Skeletal muscle cell (primary cell): Measurements from ENCODE around the gene LLGL1.

Source experiments
- DNase-seq: peaks from one replicate; pipeline ENCODE4 v3.0.0-alpha.2; 2010; ENCODE audit warnings: low read depth
- H3K4me3 ChIP-seq: 2 replicates; pipeline ENCODE4 v1.5.1; 2011; ENCODE audit warnings: low read depth, mild to moderate bottlenecking, control low read depth, low read length, moderate library complexity

Gene LLGL1

DNA sequence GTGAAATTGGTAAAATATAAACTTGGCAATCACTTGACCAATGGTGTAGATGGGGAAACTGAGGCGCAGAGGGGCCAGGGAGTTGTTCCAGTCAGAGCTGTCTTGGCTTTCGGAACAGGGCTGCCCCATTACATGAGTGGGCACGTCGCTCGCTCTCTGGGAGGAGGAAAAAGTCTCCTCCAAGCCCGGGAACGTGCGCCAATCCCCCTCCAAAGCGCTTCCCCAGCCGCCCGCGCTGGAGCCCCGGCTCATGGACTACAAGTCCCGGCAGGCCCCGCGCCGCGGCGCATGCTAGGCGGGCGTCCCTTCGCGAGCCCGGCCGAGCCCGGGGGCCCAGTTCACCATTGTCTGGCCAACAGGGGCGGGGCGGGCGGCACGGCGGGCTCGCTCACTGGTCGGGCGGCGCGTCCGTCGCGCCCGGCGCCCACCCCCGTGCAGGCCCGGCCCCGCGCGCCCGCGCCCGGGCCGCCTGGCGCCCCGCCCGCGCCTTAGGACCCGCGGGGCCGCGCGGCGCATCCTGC lies at the start of gene LLGL1:
Gene LLGL1, plus strand, starts transcription at position 515 of the 521 bp plus-strand sequence. CDS start 48 bp downstream, outside the sequence.
- peak within 1 kb of the TSS; percentile 74 for H3K4me3 ChIP-seq
- DNase-seq, result peak; percentile 83

DNA sequence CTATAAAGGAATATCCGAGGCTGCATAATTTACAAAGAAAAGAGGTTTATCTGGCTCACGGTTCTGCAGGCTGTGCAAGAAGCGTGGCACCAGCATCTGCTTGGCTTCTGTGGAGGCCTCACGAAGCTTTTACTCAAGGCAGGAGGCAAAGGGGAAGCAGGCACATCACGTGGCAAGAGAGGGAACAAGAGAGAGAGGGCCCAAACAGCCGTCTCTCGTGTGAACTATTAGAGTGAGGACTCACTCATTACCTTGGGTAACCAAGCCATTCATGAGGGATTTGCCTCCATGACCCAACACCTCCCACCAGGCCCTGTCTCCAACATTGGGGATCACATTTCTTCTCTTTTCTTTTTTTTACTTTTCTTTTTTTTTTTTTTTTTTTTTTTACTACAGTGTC lies 49.3 kb upstream of the LLGL1 start:
- no peak overlapping the region for H3K4me3 ChIP-seq
- DNase-seq, result no peak

DNA sequence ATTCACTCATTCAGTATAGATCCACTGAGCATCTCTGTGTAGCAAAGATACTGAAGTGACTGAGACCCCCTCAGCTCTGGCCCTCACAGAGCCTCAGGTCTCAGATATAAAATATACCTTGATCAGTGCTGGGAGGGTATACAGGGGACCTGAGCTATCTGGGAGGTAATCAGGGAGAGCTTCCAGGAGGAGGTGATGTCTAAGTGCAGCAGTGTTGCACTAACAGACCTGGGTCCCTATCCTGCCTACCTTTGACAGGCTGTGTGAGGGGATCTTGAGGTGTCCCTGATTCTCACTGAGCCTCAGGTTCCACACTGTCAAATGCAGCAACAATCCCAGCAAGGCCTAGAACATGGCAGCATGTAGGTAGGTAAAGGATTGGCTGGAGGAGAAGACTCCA lies 48.3 kb upstream of the LLGL1 start:
- DNase-seq, result no peak
- no peak overlapping the region for H3K4me3 ChIP-seq

DNA sequence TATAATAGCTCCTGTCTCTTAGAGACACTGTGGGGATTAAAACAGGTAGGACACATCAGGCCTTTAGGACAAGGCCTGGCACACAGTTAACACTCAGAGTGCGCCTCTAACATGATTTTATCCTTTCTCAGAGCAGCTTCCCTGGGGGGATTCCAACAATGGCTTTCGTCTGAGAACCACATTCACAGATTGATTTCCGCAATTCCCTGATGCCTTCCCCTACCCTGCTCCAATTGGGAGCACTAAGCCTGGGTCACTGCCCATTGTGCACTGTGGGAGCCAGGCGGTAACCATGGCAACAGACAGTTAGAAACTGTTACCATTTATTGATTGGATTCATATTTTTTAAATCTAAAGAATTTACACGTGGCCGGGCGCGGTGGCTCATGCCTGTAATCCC lies 47.7 kb upstream of the LLGL1 start:
- H3K4me3 ChIP-seq, result no peak overlapping the region
- no peak for DNase-seq

DNA sequence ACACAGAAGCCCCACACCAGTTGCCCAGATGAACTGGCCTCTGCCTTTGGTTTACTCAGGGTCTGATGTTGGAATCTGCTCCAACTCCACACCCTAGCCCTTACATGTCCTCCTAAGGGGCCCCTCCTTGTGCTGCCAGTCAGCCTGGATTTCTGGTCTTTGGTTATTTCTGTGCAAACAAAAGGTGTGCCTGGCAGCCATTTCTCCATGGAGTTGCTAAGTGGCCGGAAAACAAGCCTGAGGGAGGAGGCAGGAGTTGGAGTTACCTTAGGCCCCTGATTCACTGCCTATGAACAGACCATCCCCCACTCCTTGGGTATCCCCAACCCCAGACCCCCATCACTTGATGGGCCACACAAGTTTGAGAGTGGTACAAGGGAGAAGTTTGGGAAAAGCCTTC lies 46.2 kb upstream of the LLGL1 start:
- no peak for DNase-seq
- no peak overlapping the region for H3K4me3 ChIP-seq

DNA sequence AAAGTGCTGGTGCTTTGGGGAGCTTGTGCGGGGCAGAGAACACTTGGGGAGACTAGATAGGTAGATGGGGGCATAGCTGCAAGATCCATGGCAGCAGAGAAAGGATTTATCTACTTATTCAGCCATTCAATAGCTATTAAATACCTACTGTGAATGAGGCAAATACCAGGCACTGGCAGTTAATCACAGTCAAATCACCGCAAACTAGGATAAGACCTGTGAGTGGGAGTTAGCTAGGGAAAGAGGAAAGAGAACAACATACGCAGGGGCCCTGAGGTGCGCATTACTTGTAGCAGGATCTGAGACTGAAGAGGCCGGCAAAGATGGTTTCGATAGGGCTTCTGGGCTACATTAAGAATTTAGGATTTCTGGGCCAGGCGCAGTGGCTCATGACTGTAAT lies 45.6 kb upstream of the LLGL1 start:
- DNase-seq, result no peak
- H3K4me3 ChIP-seq, result no peak overlapping the region

DNA sequence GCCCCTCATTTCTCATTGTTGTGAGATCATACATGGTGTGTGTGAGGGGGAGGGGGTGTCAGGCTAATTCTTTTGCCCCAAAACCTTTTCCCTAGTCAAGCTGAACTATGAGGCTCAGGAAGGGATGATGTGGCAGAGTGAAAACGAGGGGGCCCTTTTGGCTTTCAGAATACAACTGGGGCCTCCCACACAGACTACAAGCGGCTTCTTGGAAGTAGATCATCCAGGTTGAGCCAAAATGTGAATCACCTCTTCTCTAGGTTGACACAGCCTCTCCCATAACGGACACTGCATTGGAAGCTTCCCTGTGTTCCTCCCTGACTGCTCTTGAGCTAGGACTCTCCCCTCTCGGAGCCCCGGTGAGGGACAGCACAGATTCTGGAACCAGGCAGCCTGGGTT lies 44.1 kb upstream of the LLGL1 start:
- peak; percentile 65 for DNase-seq
- no peak overlapping the region for H3K4me3 ChIP-seq

DNA sequence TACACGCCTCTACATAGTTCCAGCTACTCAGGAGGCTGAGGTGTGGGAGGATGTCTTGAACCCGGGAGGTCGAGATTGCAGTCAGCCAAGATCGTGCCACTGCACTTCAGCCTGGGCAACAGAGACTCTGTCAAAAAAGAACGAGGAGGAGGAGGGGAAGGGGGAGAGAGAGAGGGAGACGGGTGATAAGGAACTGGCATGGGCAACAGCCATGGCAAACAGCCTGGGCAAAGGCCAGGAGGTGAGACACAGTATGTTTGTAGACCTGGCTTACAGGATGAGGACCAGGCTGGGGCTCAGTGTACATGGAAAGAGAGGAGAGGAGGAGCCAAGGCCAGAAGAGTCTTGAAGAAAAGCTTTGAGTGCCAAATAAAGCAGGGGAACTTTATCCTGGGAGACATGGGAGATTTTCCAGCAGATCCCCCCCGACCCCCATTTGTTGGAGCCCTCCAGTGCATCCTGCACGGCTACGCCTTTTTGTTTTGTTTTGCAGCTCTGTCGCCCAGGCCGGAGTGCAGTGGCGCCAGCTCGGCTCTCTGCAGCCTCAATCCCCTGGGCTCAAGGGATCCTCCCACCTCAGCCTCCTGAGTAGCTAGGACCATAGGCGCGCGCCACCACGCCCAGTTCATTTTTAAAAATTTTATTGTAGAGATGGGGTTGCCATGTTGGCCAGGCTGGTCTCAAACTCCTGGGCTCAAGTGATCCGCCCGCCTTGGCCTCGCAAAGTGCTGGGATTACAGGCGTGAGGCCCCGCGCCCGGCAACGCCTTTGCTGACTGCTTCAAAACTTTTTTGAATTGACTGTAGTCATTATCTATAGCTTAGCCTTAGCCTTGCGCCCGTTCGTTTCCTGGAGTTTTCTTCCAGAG lies 43.1 kb upstream of the LLGL1 start:
- no peak for DNase-seq

DNA sequence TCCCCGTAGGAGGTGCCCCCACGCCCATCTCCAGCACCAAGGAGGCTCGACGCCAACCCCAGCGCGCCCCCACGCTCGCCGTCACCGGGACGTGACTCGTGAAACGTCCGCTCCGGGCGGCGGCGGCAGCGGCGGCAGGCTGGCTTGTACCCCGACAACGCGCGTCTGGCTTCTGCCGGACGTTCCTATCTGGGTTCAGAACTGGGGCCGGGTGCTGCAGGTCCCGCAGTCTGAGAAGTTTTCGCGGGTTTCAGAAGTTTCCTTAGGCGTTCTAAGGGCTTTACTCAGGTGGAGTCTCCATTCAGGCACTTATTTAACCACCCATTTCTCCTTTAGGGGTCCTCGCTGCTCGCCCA lies 42.5 kb upstream of the LLGL1 start:
- DNase-seq, result peak; percentile 78

More for the DNA sequence above, 43.1 kb upstream of the LLGL1 start:
- H3K4me3 ChIP-seq, result peak overlapping the region; percentile 84

DNA sequence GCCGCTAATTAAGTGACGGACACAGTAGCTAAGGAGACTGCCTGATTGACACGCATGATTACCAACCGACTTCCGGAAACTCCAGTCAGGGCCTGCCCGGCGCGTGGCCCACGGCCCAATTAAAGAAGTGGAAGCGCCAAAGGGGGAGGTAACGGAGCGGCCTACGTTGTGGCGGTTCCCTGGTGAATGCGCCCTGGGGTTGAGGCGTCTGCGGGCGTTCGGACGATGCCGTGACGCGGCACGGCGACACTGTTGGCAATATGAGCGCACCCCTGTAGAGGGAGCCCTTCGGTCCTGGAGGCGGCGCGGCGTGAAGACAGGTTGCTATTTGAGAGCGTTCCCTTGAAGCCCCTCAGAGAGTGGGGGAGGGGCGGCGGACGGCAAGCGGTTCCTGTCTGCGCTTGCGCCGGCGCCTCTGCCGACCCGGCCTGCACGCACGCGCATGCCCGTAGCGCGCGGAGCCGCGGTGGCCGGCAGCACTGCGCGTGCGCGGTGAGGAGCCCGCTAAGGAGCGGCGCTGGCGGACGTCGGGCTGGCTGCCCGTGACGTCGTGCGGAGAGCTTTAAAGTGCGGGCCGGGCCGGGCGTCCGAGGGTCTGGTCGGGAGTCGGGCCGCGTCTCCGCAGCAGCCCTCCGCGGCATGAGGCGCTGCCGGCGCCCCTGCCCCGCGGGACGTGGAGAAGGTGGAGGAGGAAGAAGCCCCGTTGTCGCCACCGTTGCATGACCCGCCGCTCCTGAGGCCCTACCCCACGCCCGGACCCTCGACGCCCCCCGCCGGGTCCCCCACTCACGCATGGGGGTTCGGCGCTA lies 41.9 kb upstream of the LLGL1 start, which contains the start of gene ALKBH5:
Gene ALKBH5, plus strand, starts transcription at position 495 of the 809 bp plus-strand sequence. CDS start 416 bp downstream, outside the sequence.
- peak; percentile 100 for DNase-seq
- H3K4me3 ChIP-seq, result peak within 1 kb of the TSS; percentile 84

More for the DNA sequence above, 42.5 kb upstream of the LLGL1 start:
- H3K4me3 ChIP-seq, result peak overlapping the region; percentile 84

DNA sequence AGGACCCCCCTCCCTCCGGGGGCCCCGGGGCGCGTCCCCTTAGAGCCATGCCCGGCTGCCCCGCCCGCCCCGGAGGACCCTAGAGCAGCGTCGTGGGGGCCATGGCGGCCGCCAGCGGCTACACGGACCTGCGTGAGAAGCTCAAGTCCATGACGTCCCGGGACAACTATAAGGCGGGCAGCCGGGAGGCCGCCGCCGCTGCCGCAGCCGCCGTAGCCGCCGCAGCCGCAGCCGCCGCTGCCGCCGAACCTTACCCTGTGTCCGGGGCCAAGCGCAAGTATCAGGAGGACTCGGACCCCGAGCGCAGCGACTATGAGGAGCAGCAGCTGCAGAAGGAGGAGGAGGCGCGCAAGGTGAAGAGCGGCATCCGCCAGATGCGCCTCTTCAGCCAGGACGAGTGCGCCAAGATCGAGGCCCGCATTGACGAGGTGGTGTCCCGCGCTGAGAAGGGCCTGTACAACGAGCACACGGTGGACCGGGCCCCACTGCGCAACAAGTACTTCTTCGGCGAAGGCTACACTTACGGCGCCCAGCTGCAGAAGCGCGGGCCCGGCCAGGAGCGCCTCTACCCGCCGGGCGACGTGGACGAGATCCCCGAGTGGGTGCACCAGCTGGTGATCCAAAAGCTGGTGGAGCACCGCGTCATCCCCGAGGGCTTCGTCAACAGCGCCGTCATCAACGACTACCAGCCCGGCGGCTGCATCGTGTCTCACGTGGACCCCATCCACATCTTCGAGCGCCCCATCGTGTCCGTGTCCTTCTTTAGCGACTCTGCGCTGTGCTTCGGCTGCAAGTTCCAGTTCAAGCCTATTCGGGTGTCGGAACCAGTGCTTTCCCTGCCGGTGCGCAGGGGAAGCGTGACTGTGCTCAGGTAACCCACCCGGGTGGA lies 41.0 kb upstream of the LLGL1 start:
- DNase-seq, result no peak
- H3K4me3 ChIP-seq, result peak overlapping the region; percentile 84

DNA sequence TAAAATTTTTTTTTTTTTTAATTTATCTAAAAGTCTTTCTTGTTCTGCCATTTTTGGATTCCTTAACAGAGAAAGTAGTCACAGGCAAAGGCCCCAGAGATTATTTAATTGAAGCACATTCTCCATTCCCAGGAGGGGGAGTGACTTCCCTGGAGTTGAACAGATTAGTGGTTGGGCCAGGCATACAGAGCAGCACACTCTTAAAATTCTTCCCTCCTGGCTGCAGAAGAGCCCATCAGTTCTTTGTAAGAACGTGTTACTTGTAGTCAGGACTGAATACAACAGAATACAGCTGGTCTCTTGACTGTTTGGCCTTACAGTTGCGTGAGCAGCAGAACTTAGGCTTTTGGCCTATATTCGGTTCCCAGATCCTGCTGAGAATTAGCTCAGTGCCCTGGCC lies 40.0 kb upstream of the LLGL1 start:
- H3K4me3 ChIP-seq, result peak overlapping the region; percentile 84
- no peak for DNase-seq

DNA sequence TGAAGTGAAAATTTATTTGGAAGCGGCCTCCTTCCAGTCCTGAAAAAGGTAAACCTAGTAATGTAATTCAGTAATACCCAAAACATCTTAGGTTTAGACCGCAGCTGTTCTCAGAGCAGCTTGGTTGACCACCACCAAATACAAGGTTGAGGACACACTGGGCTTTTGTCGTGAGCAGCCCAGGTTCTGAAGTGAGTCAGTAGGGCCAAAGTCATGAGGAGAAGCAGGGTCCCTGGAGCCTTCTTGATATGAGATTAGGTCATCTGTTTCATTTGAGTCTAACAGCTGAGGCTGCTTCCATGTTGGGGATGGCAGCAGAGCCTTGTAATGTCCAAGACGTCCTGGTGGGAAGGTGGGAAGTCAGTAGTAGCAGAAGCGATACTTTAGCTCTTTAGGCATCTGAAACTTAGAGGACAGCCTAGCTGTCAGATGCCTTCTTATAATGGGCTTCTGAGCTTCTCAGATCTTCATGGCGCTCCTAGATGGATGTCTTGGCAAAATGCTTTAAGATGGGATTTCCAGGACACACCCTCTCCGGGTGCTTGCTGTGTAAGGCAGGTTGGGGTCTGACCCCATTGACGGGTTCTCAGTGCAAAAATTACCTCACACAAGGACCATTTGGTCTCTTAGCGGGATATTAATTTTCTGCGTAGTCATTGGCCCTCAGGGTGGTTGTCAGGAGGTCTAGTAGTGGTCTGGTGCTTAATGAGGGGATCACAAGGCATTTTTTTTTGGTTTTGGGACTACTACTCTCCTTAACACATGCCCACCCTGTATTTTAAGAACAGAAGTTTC lies 39.4 kb upstream of the LLGL1 start:
- H3K4me3 ChIP-seq, result peak overlapping the region; percentile 84
- DNase-seq, result no peak

DNA sequence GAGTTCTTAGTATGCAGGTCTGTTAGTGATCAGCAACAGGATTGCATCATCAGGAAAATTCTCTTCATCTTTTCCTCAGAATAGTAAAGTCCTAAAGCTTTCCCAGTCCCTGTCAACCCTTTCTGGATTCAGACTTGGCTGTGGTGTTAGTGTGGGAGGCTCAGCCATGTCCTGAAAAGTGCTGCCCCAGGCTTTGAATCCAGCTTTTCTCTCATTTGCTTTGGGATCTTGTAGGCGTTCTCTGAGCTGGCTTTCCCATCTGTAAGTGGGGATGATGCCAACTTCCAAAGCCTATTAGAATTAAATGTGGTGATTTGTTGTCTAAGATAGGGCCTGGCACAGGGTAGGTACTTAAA lies 38.8 kb upstream of the LLGL1 start:
- peak overlapping the region; percentile 84 for H3K4me3 ChIP-seq
- DNase-seq, result no peak

DNA sequence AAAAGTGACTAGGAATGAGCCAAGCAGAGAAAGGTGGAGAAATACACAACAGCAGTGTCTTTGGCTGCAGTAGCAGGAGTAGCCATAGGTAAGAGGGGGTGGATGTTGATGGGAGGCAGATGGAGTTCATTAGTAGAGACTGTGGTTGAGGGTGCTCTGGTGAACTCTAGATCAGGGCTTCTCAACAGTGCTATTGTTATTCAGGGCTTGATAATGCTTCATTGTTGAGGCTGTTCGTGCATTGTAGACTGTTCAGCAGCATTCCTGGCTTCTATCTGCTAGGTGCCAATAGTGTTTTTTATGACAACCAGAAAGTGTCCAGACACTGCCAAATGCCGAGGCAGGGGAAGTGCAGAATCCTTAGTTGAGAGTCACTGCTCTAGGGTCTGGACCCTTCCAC lies 38.2 kb upstream of the LLGL1 start:
- no peak for DNase-seq
- peak overlapping the region; percentile 84 for H3K4me3 ChIP-seq

DNA sequence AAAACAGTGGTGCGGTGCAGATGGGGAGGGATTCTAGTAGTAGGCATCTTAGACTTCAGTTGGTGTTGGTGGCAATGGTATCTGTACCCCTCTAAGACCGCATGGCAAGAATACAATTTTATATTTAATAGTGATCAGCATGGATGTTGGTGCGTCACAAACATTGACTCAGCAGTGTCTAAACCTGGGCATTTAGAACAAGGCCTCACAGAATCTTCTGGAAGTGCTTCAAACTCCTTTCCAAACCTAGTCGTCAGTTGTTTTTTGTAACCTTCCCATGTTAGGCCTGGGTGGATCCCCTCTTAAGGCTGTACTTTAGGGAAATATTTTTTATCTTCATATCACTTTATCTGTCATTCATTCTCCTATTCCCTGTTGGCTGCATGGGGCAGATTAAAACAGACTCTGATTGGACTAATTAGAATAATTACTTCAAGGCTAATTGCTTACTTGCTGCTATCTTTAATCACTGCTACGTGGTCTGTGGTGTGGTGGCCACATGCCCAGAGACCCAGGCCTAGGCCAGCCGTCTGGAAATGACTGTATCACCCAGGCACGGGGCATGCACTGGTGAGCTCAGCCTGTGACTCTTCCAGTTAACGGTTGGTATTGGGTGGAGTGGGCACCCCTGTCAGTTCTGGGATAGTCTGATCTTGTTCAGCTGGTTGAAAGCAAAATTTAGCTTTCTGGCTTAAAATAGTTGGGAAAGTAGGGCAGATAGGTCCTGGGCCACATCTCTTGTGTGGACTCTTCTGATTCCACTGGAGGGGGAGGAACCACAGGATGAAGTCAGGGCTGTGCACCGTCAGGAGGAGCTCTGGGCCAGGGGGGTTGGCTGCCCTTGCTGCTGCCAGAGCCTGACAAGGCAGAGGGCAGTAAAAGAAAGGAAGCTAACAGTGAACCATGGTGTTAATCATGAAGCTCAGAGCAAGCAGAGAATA lies 37.3 kb upstream of the LLGL1 start:
- DNase-seq, result no peak
- H3K4me3 ChIP-seq, result peak overlapping the region; percentile 84

DNA sequence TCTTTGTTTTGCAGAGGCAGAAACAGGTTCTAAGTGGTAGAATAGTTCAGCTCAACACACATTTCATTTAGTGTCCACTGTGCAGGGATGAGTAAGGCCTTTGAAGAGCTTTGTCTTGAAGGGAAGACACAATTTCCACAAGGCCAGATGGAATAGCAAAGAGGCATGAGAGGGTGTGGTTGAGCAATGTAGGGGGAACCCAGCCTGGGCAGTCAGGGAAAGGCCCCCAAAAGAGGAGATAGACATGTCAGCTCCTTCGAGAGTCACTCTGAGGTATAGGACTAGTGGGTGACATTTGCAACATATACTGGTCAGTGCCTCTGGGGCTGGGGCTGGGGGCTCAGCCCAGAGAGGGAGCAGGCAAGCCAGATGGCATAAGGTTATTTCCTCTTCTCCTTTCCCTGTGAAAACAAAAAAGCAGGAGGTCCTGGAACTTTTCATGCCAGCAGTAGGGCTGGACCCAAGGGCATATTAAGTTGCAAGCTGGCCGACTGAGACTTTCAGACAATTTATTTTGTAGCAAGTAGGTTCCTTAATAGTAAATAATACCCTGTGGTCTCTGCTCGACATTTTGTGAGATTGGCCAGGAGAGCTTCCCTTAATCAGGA lies 34.7 kb upstream of the LLGL1 start:
- H3K4me3 ChIP-seq, result no peak overlapping the region
- no peak for DNase-seq
